Ovary (tissue), 9 donors: ENCODE data around the gene CSMD2. TPM values are rescaled to one million over a fixed set of nuclear protein-coding genes. Genes with fewer than 3 reads are reported as not detected.

ENCODE experiments used
- DNase-seq, 5 donors: peaks; one replicate each; pipeline ENCODE4 v3.0.0-alpha.2; 2019 to 2020
- H3K27ac ChIP-seq, 2 donors: fragments of 200-600 bp; one replicate each; pipeline versions ENCODE4 v1.5.1 to v1.8.0; 2019 to 2022
- H3K27me3 ChIP-seq: fragments of 200-600 bp; one replicate; pipeline ENCODE4 v1.8.0; 2022
- H3K36me3 ChIP-seq: fragments of 200-600 bp; sonication (generic); one replicate; pipeline ENCODE4 v1.5.1; 2019
- H3K4me1 ChIP-seq: one replicate; pipeline ENCODE4 v1.8.1; 2013; ENCODE audit warnings: mild to moderate bottlenecking, moderate library complexity; ENCODE audit not compliant: insufficient read depth
- H3K4me3 ChIP-seq: fragments of 200-600 bp; sonication (generic); one replicate; pipeline ENCODE4 v1.5.1; 2017
- H3K9me3 ChIP-seq, 2 donors: fragments of 200-600 bp in 1 of 2; sonication (generic) in 1 of 2; one replicate each; pipeline versions ENCODE4 v1.5.1 to v1.8.1; 2013 to 2019; ENCODE audit warnings: mild to moderate bottlenecking in 1 of 2, moderate library complexity in 1 of 2
- EP300 ChIP-seq: sonication (generic); formaldehyde crosslinking; IDR thresholded peaks from one replicate; pipeline ENCODE4 v1.6.1; 2017; ENCODE audit warnings: antibody characterized with exemption
- POLR2A ChIP-seq: fragments of 450-650 bp; IDR thresholded peaks from one replicate; pipeline ENCODE4 v1.6.1; 2017; ENCODE audit warnings: antibody characterized with exemption, mild to moderate bottlenecking, moderate library complexity
- WGBS, 3 donors: extraction: QIAGEN DNeasy Blood & Tissue Kit in 1 of 3; methylation state at CpG; one replicate each; pipeline versions ENCODE4 v1.1.5 to v1.1.7; 2013 to 2017; 5-methylcytosine and 5-hydroxymethylcytosine counted together
- intact Hi-C, 4 donors: fragments of 100-400 bp; cut with DNase I; formaldehyde crosslinking; loops; one replicate each; pipeline versions ENCODE4 v1.11.0 to v1.15.1; 2022 to 2023
- polyA plus RNA-seq, 2 donors: library from polyadenylated mRNA; stranded (reverse); fragments of 200-250 nt in 1 of 2; fragments of 350-450 nt in 1 of 2; fragmentation: Illumina TruSeq in 1 of 2; extraction: RNeasy Lipid Tissue Mini Kit (QIAGEN cat#74804) in 1 of 2; gene quantifications; one replicate each; pipeline ENCODE4 v1.2.3, GENCODE V29; 2013 to 2014
- total RNA-seq, 7 donors: library from RNA; depleted of rRNA in 2 of 7; stranded (reverse); fragments of >200 nt in 2 of 7; fragmentation: NEBNext Ultra II Directional in 3 of 7; extraction: Animal tissue kit (Norgen Biotek cat#: 25700) in 3 of 7; gene quantifications; one replicate each; pipeline versions ENCODE4 v1.1.0 to v1.2.4, GENCODE V29; 2016 to 2023
- TF ChIP-seq, protein P1 (sequence below), 3 donors: fragments of 450-650 bp in 2 of 3; fragments of 200-600 bp in 1 of 3; IDR thresholded peaks; one replicate each; pipeline versions ENCODE4 v1.5.1 to v1.8.0; 2016 to 2022; ENCODE audit warnings: antibody characterized with exemption in 3 of 3, mild to moderate bottlenecking in 1 of 3
- donor health status: DM: no; HTN: no; CAD: no; lungs with moderate emphysema.
- donor health status: DM: no; HTN: no; CAD: no.
- donor health status: Bipolar disorder and iron deficiency.
- donor health status: DM: yes; HTN: yes; CAD: no.
- donor health status: DM: no; HTN: no; CAD: no.
- donor health status: DM: yes; HTN: yes; CAD: no.

CSMD2 gene
- total and polyA plus RNA-seq, 9 donors = 0.04 to 1.6 (median 0.18) TPM; not detected in 3

DNA sequence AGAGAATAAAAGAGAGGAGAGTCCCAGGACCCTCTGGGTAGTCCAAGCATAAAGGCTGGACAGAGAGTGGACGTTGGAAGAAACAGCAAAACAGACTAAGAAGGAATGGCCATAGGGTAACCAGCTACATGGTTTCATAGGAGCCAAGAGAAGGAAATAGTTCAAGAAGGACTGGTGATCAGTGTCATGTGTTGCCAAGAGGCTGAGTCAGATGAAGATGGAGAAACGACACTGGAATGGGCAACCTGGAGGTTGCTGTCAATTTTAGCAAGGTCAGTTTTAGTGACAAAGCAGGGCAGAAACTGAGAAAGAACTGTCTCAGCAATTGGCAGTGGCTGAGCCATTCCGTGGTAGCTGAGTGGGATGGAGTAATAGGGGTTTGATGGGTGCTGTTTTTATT, 259.8 kb downstream of the CSMD2 start:
- 57 to 70% (median 62%) methylated on average over 3 of the region's 3 CpGs for WGBS, 3 donors
- intact Hi-C loops = no loop called here

DNA sequence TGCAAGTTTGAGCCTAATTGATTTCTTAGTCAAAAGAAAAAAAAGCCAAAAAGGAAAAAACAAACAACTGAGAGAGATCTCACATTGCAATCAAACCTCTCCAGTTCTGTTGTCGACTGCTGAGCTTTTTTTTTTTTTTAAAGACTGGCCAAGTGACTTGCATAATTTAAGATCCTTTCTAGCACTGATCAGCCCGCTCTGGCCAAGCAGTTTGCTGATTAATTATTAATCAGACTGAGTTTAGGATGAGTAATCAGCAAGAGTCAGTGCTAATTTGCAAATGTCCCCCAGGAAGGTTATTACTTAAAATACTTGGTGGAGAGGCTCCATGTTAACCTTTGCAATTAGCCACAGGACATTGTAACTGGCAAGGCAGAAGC, 261.8 kb downstream of the CSMD2 start:
- no peaks in the 10 kb centered on the region for H3K9me3 ChIP-seq
- intact Hi-C loops = no loop called here
- H3K4me1 ChIP-seq = no peaks in the 10 kb centered on the region
- H3K27me3 ChIP-seq = no peaks in the 10 kb centered on the region
- DNase-seq = no peak
- WGBS, 3 donors = 18 to 20% (median 19%) methylated on average over 2 of the region's 2 CpGs
- H3K4me3 ChIP-seq = no peak overlapping the region
- TF ChIP-seq EP300 (no peak), POLR2A (no peak)
- TF ChIP-seq, protein P1, sequence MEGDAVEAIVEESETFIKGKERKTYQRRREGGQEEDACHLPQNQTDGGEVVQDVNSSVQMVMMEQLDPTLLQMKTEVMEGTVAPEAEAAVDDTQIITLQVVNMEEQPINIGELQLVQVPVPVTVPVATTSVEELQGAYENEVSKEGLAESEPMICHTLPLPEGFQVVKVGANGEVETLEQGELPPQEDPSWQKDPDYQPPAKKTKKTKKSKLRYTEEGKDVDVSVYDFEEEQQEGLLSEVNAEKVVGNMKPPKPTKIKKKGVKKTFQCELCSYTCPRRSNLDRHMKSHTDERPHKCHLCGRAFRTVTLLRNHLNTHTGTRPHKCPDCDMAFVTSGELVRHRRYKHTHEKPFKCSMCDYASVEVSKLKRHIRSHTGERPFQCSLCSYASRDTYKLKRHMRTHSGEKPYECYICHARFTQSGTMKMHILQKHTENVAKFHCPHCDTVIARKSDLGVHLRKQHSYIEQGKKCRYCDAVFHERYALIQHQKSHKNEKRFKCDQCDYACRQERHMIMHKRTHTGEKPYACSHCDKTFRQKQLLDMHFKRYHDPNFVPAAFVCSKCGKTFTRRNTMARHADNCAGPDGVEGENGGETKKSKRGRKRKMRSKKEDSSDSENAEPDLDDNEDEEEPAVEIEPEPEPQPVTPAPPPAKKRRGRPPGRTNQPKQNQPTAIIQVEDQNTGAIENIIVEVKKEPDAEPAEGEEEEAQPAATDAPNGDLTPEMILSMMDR (IDR thresholded peaks at IDR 0.05) = no peak
- H3K36me3 ChIP-seq = no peaks in the 10 kb centered on the region
- no peak overlapping the region for H3K27ac ChIP-seq

More for the DNA sequence above, 259.8 kb downstream of the CSMD2 start:
- TF ChIP-seq, protein P1 (IDR thresholded peaks at IDR 0.05) = no peak
- TF ChIP-seq POLR2A = no peak
- no peak for TF ChIP-seq EP300
- DNase-seq = no peak
- no peaks in the 10 kb centered on the region for H3K27me3 ChIP-seq
- H3K4me1 ChIP-seq = no peaks in the 10 kb centered on the region
- H3K4me3 ChIP-seq = no peak overlapping the region
- no peaks in the 10 kb centered on the region for H3K9me3 ChIP-seq
- H3K36me3 ChIP-seq = no peaks in the 10 kb centered on the region
- H3K27ac ChIP-seq = no peak overlapping the region

DNA sequence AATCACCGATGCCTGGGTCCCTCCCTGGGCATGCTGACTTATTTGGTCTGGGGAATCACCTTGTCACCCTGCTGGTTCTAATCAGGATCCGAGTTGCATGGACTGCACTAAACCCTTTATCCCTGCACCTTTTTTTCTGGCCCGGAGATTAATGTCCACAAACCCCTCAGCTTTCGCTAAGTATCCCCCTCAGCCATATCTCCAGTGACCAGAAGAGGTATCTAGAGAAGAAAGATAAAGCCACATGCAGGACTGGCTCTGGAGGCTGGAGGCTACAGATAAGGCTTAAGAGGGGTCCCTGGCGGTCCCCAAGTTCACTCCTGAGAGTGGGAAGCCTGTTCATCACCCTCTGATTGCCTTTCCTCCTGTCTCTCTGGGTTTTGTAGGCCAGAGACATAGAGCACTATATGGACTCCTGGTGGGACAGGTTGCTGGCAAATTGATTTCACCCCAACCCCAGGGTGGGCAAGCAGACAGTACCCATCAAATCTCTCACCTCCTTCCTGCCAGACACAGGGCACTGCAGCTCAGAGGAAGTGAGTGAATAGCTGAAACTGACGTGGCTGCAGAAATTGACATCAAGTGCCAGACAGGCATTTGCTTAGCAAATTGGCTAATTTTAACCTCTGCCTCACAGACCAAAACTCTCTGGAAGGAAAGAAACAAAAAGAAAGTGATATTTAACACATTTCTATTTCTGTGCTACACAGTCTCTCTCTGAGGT, 262.4 kb downstream of the CSMD2 start:
- Histone ChIP-seq H3K27me3 (no peaks in the 10 kb centered on the region), H3K9me3 (no peaks in the 10 kb centered on the region), H3K27ac (no peak overlapping the region), H3K36me3 (no peaks in the 10 kb centered on the region), H3K4me3 (no peak overlapping the region), H3K4me1 (no peaks in the 10 kb centered on the region)
- DNase-seq = no peak
- intact Hi-C loops = loop anchor here in 1 of 4 donors (1.0 kb wide), 1 partner anchor 19 kb away; no protein-coding TSS in a partner anchor
- 58 to 69% (median 60%) methylated on average over 6 of the region's 6 CpGs for WGBS, 3 donors
- TF ChIP-seq, protein P1 (IDR thresholded peaks at IDR 0.05) = no peak
- no peak for TF ChIP-seq POLR2A
- TF ChIP-seq EP300 = no peak

DNA sequence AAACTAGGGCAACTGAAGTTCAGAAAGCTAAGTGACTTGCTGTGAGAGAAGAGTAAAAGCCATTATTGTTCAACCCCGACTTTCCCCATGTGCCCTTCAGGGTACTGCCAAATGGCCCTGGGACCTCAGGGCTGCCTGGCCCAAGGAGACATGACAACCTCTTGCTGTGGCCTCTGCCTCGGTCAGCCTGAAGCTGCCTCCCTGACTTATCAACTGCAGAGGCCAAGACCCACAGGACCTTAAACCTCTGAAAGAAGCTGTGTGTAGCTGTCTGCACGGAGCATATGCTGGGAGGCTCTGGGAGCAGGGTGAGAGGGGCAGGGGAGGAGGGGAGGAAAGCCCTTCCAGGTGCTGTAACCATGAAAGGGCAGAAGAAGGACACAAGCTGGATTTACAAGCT, 265.3 kb downstream of the CSMD2 start:
- Histone ChIP-seq H3K4me1 (no peaks in the 10 kb centered on the region), H3K27me3 (no peaks in the 10 kb centered on the region), H3K4me3 (no peak overlapping the region), H3K36me3 (no peaks in the 10 kb centered on the region), H3K9me3 (no peaks in the 10 kb centered on the region), H3K27ac (no peak overlapping the region)
- 47 to 59% (median 51%) methylated on average over 3 of the region's 3 CpGs for WGBS, 3 donors
- no peak for DNase-seq
- TF ChIP-seq, protein P1 (IDR thresholded peaks at IDR 0.05) = no peak
- TF ChIP-seq POLR2A (no peak), EP300 (no peak)
- intact Hi-C loops = no loop called here
